ENCODE data around the gene PRSS36. TPM values are rescaled to one million over a fixed set of nuclear protein-coding genes. Genes with fewer than 3 reads are reported as not detected.

PRSS36 gene
- total and polyA plus RNA-seq, 3 donors from 2014 or later = 5.4 to 8.3 (median 7.1) TPM

DNA sequence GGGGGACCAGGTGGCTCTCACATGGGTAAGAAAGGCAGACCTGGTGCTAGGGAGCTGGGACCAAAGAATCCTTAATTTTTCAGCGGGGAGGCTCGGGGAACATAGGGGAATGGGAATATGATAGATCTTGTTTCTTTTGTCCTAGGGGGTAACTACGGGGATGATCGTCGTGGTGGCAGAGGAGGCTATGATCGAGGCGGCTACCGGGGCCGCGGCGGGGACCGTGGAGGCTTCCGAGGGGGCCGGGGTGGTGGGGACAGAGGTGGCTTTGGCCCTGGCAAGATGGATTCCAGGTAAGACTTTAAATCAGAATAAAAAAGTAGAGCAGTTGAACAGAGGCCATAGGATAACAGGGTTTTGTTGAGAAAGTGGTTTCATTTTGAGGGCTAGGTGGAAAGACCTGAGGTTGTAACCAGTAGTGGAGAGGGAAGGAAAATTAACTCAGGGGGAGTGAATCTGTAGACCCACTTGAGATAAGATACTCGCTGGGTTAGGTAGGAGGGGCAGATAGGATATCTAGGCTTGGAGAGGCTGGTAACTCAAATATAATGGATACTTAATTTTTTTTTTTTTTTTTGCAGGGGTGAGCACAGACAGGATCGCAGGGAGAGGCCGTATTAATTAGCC, 41.1 kb upstream of the PRSS36 start:
- WGBS, 2 donors = 85 to 86% methylated on average over 17 of the region's 17 CpGs
- Histone ChIP-seq H3K9me3 (no peaks in the 10 kb centered on the region), H3K36me3 (ENCODE audit: low read depth, missing control alignments) (peaks cover 3% of the 10 kb centered on the region), H3K27me3 (no peaks in the 10 kb centered on the region), H3K4me3 (no peak overlapping the region), H3K27ac (no peak overlapping the region), H3K4me1 (no peaks in the 10 kb centered on the region)
- intact Hi-C loops (cut with DNase I; ENCODE audit: low total_unique reads) = no loop called here
- TF ChIP-seq, protein P1, sequence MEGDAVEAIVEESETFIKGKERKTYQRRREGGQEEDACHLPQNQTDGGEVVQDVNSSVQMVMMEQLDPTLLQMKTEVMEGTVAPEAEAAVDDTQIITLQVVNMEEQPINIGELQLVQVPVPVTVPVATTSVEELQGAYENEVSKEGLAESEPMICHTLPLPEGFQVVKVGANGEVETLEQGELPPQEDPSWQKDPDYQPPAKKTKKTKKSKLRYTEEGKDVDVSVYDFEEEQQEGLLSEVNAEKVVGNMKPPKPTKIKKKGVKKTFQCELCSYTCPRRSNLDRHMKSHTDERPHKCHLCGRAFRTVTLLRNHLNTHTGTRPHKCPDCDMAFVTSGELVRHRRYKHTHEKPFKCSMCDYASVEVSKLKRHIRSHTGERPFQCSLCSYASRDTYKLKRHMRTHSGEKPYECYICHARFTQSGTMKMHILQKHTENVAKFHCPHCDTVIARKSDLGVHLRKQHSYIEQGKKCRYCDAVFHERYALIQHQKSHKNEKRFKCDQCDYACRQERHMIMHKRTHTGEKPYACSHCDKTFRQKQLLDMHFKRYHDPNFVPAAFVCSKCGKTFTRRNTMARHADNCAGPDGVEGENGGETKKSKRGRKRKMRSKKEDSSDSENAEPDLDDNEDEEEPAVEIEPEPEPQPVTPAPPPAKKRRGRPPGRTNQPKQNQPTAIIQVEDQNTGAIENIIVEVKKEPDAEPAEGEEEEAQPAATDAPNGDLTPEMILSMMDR (IDR thresholded peaks at IDR 0.05) = no peak
- no peak for DNase-seq

DNA sequence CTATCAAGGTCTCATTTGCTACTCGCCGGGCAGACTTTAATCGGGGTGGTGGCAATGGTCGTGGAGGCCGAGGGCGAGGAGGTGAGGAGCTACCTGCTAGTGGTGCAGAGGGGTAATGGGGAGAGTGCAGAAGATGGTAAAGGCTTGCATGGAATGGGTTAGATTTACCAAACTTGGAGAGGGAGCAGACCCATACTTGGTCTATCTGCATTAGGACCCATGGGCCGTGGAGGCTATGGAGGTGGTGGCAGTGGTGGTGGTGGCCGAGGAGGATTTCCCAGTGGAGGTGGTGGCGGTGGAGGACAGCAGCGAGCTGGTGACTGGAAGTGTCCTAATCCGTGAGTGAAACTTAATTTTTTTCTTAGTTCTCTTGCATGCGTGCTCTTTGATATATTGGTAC, 40.2 kb upstream of the PRSS36 start:
- H3K4me3 ChIP-seq = no peak overlapping the region
- H3K27ac ChIP-seq = no peak overlapping the region
- no peak for DNase-seq
- no peaks in the 10 kb centered on the region for H3K9me3 ChIP-seq
- TF ChIP-seq, protein P1 (IDR thresholded peaks at IDR 0.05) = no peak
- no peak for TF ChIP-seq POLR2A (IDR thresholded peaks at IDR 0.05)
- intact Hi-C loops (cut with DNase I; ENCODE audit: low total_unique reads) = no loop called here
- WGBS, 2 donors = 92 to 93% methylated on average over 12 of the region's 12 CpGs
- H3K4me1 ChIP-seq = no peaks in the 10 kb centered on the region
- peaks cover 3% of the 10 kb centered on the region for H3K36me3 ChIP-seq (ENCODE audit: low read depth, missing control alignments)
- H3K27me3 ChIP-seq = no peaks in the 10 kb centered on the region

DNA sequence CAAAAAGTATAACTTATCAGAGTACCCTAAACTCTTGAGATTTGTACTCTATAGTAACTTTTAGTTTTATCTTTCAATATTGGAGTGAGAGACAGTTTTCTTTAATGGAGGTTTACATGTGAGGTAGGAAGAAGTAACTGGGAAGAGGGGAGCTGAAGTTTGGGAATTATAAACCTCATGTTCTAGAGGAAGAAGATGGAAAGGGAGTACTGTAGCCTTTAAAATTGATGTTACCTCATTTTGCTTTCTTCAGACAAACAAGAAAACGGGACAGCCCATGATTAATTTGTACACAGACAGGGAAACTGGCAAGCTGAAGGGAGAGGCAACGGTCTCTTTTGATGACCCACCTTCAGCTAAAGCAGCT, 39.5 kb upstream of the PRSS36 start:
- intact Hi-C loops (cut with DNase I; ENCODE audit: low total_unique reads) = loop anchor here (5.0 to 10.0 kb wide), 2 partner anchors 37 to 685 kb away; partner anchors contain the start of genes PRSS36 and ZNF267
- no peak overlapping the region for H3K4me3 ChIP-seq
- no peaks in the 10 kb centered on the region for H3K4me1 ChIP-seq
- TF ChIP-seq POLR2A (IDR thresholded peaks at IDR 0.05) = no peak
- TF ChIP-seq, protein P1 (IDR thresholded peaks at IDR 0.05) = no peak
- H3K36me3 ChIP-seq (ENCODE audit: low read depth, missing control alignments) = peaks cover 3% of the 10 kb centered on the region
- H3K27me3 ChIP-seq = no peaks in the 10 kb centered on the region
- WGBS, 2 donors = 85 to 91% methylated on average over 2 of the region's 2 CpGs
- H3K27ac ChIP-seq = no peak overlapping the region
- H3K9me3 ChIP-seq = no peaks in the 10 kb centered on the region
- DNase-seq = no peak

DNA sequence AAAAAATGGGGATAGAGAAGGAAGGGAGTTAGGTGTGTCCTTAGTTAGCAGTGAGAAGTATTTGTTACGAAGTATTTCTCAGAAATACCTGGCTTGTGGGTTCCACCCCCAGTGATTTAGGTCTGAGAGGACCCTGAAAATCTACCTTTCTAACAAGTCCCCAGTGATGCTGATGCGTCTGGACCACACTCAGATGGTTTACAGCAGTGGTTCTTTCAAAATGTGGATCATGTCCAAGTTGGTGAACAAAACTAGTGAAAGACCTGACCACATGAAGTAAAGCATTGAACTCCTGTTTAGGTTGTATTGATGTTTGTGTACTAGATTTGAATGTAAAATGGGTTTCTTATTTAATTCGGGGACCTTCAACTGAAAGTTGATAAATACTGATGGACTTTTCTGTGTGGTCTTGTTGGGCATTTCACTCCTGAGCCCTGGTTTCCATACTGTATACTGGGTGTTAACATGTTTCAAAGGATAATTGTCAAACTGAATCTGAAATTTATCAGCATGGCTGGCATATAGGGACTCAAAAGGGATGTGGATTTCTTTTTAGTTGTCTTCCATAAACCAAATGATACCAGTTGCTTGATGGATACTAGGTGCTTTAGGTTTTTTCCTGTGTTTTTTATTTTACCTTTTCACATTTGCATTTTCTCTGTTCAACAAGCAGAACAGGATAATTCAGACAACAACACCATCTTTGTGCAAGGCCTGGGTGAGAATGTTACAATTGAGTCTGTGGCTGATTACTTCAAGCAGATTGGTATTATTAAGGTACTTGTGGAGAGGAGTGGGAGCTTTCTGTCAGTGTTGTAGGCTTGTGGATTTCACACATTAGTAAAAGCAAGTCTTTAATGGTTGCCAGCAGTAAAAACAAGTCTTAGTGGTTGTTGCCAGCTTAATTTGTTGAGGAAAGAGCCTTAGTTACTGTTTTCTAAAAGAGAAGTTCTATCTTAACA, 38.9 kb upstream of the PRSS36 start:
- no peak overlapping the region for H3K27ac ChIP-seq
- peaks cover 3% of the 10 kb centered on the region for H3K36me3 ChIP-seq (ENCODE audit: low read depth, missing control alignments)
- no peak overlapping the region for H3K4me3 ChIP-seq
- intact Hi-C loops (cut with DNase I; ENCODE audit: low total_unique reads) = loop anchor here (5.0 to 10.0 kb wide), 2 partner anchors 36 to 686 kb away; partner anchors contain the start of genes PRSS36 and ZNF267
- no peaks in the 10 kb centered on the region for H3K9me3 ChIP-seq
- TF ChIP-seq, protein P1 (IDR thresholded peaks at IDR 0.05) = no peak
- no peak for TF ChIP-seq POLR2A (IDR thresholded peaks at IDR 0.05)
- 83 to 87% methylated on average over 3 of the region's 3 CpGs for WGBS, 2 donors
- DNase-seq = no peak
- peaks cover 3% of the 10 kb centered on the region for H3K4me1 ChIP-seq
- H3K27me3 ChIP-seq = no peaks in the 10 kb centered on the region

All from testis (tissue), 3 donors.